GM12878 (cell line): Measurements from ENCODE around the gene TOMM5. TPM values are rescaled to one million over a fixed set of nuclear protein-coding genes. Genes with fewer than 3 reads are reported as not detected.

Source experiments
- ATF3 ChIP-seq: IDR thresholded peaks from 2 replicates; pipeline ENCODE4 v1.6.1; 2011; ENCODE audit warnings: low read depth, mild to moderate bottlenecking, low read length, moderate library complexity, borderline replicate concordance; ENCODE audit errors: extremely low read depth
- ATF7 ChIP-seq: fragments of 450-650 bp; IDR thresholded peaks from 2 replicates; pipeline ENCODE4 v1.6.1; 2016; ENCODE audit warnings: low read depth, mild to moderate bottlenecking
- BCLAF1 ChIP-seq: fragments of 450-650 bp; IDR thresholded peaks from 2 replicates; pipeline ENCODE4 v1.6.1; 2017; ENCODE audit warnings: antibody characterized with exemption, mild to moderate bottlenecking, moderate library complexity
- CBFB ChIP-seq: IDR thresholded peaks from 2 replicates; pipeline ENCODE4 v1.6.1; 2016; ENCODE audit warnings: antibody characterized with exemption, low read depth
- FOS ChIP-seq: IDR thresholded peaks from 3 replicates; pipeline ENCODE4 v1.6.1; 2011; ENCODE audit warnings: borderline replicate concordance; ENCODE audit not compliant: insufficient read length; ENCODE audit errors: extremely low read depth
- GATAD2B ChIP-seq: fragments of 450-650 bp; conservative IDR thresholded peaks from 2 replicates; pipeline ENCODE4 v1.6.1; 2017; ENCODE audit warnings: low read depth, mild to moderate bottlenecking, moderate library complexity
- HDAC2 ChIP-seq: fragments of 200-600 bp; sonication (generic); IDR thresholded peaks from 2 replicates; pipeline ENCODE4 v1.6.1; 2017
- JUND ChIP-seq: IDR thresholded peaks from 2 replicates; pipeline ENCODE4 v1.6.1; 2012; ENCODE audit warnings: low read depth, mild to moderate bottlenecking, low read length, improper control_type of control experiment, moderate library complexity
- KAT2A ChIP-seq: conservative IDR thresholded peaks from 2 replicates; pipeline ENCODE4 v1.6.1; 2011; ENCODE audit warnings: low read depth, low read length; ENCODE audit not compliant: control insufficient read depth
- MYB ChIP-seq: fragments of 150-350 bp; IDR thresholded peaks from 2 replicates; pipeline ENCODE4 v1.6.1; 2014; ENCODE audit warnings: mild to moderate bottlenecking, low read depth, low read length, borderline replicate concordance
- NFXL1 ChIP-seq: fragments of 450-650 bp; IDR thresholded peaks from 2 replicates; pipeline ENCODE4 v1.6.1; 2017; ENCODE audit warnings: antibody characterized with exemption, mild to moderate bottlenecking, borderline replicate concordance
- PBX3 ChIP-seq: IDR thresholded peaks from 2 replicates; pipeline ENCODE4 v1.6.1; 2011; ENCODE audit warnings: mild to moderate bottlenecking, low read depth, low read length, moderate library complexity; ENCODE audit not compliant: insufficient replicate concordance
- POLR2AphosphoS5 ChIP-seq: IDR thresholded peaks from 2 replicates; pipeline ENCODE4 v1.6.1; 2011; ENCODE audit warnings: mild to moderate bottlenecking, low read length, inconsistent platforms
- ZBTB11 ChIP-seq: fragments of 450-650 bp; formaldehyde crosslinking; IDR thresholded peaks from 2 replicates; pipeline ENCODE4 v1.5.0; 2022; ENCODE audit warnings: mild to moderate bottlenecking, missing genetic modification characterization
- ZBTB40 ChIP-seq: fragments of 450-650 bp; IDR thresholded peaks from 2 replicates; pipeline ENCODE4 v1.6.1; 2016; ENCODE audit warnings: mild to moderate bottlenecking, moderate library complexity, borderline replicate concordance
- ZNF24 ChIP-seq: fragments of 450-650 bp; IDR thresholded peaks from 2 replicates; pipeline ENCODE4 v1.6.1; 2017; ENCODE audit warnings: antibody characterized with exemption, mild to moderate bottlenecking
- ZSCAN29 ChIP-seq: fragments of 450-650 bp; IDR thresholded peaks from 2 replicates; pipeline ENCODE4 v1.6.1; 2017; ENCODE audit warnings: mild to moderate bottlenecking, moderate library complexity
- polyA plus RNA-seq, 11 experiments: library from polyadenylated mRNA; depleted of rRNA in 4 of 11; unstranded in 6 of 11; stranded (reverse) in 5 of 11; fragments of >200 nt; fragmentation: Nextera tagmentation in 4 of 11; fragmentation: Illumina TruSeq in 1 of 11; extraction: Ambion mirVana in 4 of 11; extraction: Trizol in 1 of 11; gene quantifications; 1 replicate in 1 of 11; 2 replicates in 10 of 11; pipeline versions ENCODE4 v1.2.1 to v1.2.3, GENCODE V29; 2011 to 2016; ENCODE audit warnings: inconsistent platforms in 2 of 11, missing spikeins in 2 of 11, low read depth in 1 of 11
- total RNA-seq, 4 experiments: library from RNA; depleted of rRNA in 3 of 4; stranded (reverse); fragments of >200 nt in 3 of 4; fragmentation: Illumina TruSeq in 1 of 4; extraction: Trizol in 1 of 4; gene quantifications; 2 replicates each; pipeline versions ENCODE4 v1.2.1 to v1.2.3, GENCODE V29; 2013 to 2021

The TOMM5 gene
- total and polyA plus RNA-seq, 10 of the 15 experiments (the other 5 are each of a cell fraction or from before 2014, with no cell fraction given) = 152 to 1,143 (median 351) TPM

- TF ChIP-seq ZBTB11 (no peak), NFXL1 (no peak), POLR2AphosphoS5 (peak; percentile 38; the same call in 1 of the 2 replicates), CBFB (peak; percentile 69), ZBTB40 (no peak), PBX3 (no peak), HDAC2 (no peak), JUND (no peak), KAT2A (no peak), MYB (no peak), BCLAF1 (no peak), FOS (no peak), ZSCAN29 (no peak), ZNF24 (no peak), GATAD2B (no peak), ATF3 (no peak), ATF7 (no peak)
These were observed 26.5 kb downstream of the TOMM5 start (continued) for GRCh38 chr9:37565661-37566618.
